ENCODE measurements around the gene COG2.

DNA sequence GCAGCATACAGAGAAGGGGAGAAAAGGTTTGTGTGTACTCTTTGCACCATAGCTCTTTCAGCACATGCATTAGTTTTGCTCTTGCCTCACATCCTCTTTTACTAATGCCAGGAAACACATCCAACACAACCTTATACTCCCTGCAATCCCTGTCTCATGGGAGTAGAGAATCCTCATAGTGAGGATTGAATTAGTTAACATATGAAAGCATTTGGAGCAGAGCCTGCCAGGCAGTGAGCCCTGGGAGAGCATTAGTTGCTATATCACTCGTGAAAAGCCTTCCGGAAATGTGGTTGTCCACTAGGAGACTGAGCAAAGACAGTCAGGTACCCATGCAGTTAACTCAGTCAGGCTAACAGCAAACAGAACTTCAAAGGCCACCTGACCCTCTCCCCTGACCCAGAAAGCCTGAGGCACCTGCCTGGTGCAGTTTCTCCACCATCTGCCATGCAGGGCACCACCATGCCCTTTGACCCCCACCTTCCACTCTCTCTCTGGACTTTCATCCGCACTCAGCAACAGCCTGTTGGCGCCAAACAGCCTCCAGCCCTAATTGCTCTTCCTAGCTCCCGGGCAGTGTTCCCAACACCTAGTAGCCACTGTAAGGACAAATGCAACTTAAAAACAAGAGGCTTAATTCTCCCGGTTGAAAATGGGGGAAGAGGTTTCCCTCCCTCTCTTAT is 86.6 kb downstream of the COG2 start:
- TF ChIP-seq POLR2A (IDR thresholded peaks at IDR 0.05; ENCODE audit: low read depth, low read length) (no peak), PAX5 (IDR thresholded peaks at IDR 0.05; ENCODE audit: insufficient read depth, low read length, severe bottlenecking) (no peak), POLR2AphosphoS5 (IDR thresholded peaks at IDR 0.05; ENCODE audit: low read depth, low read length) (no peak), POU2F2 (IDR thresholded peaks at IDR 0.05; ENCODE audit: low read depth, low read length) (no peak)

Data from GM12891 (cell line).